HEK293 (cell line): ENCODE results near the gene GPRC5D.

ENCODE experiments used
- CTCF ChIP-seq: fragments of 450-650 bp; formaldehyde crosslinking; IDR thresholded peaks from 2 replicates; pipeline ENCODE4 v1.5.1; 2016; ENCODE audit warnings: missing biosample characterization, missing genetic modification characterization
- GLI4 ChIP-seq: fragments of 450-650 bp; formaldehyde crosslinking; IDR thresholded peaks from 2 replicates; pipeline ENCODE4 v1.5.1; 2016; ENCODE audit warnings: missing biosample characterization, missing genetic modification characterization
- PRDM10 ChIP-seq: fragments of 450-650 bp; formaldehyde crosslinking; IDR thresholded peaks from 2 replicates; pipeline ENCODE4 v1.5.1; 2016; ENCODE audit warnings: missing biosample characterization, missing genetic modification characterization
- PRDM4 ChIP-seq: fragments of 450-650 bp; formaldehyde crosslinking; IDR thresholded peaks from 2 replicates; pipeline ENCODE4 v1.5.1; 2017; ENCODE audit warnings: missing biosample characterization, missing genetic modification characterization
- SCRT2 ChIP-seq: fragments of 450-650 bp; formaldehyde crosslinking; IDR thresholded peaks from 2 replicates; pipeline ENCODE4 v1.5.1; 2016; ENCODE audit warnings: missing biosample characterization, missing genetic modification characterization
- SP3 ChIP-seq: fragments of 450-650 bp; formaldehyde crosslinking; IDR thresholded peaks from 2 replicates; pipeline ENCODE4 v1.5.1; 2016; ENCODE audit warnings: missing biosample characterization, missing genetic modification characterization
- ZFHX2 ChIP-seq: fragments of 450-650 bp; formaldehyde crosslinking; conservative IDR thresholded peaks from 2 replicates; pipeline ENCODE4 v1.5.1; 2016; ENCODE audit warnings: missing biosample characterization, missing genetic modification characterization
- ZNF157 ChIP-seq: fragments of 450-650 bp; formaldehyde crosslinking; IDR thresholded peaks from 2 replicates; pipeline ENCODE4 v1.5.1; 2016; ENCODE audit warnings: missing biosample characterization, missing genetic modification characterization
- ZNF211 ChIP-seq: fragments of 450-650 bp; formaldehyde crosslinking; IDR thresholded peaks from 2 replicates; pipeline ENCODE4 v1.5.1; 2016; ENCODE audit warnings: low read depth, missing biosample characterization, missing genetic modification characterization
- ZNF266 ChIP-seq: fragments of 450-650 bp; formaldehyde crosslinking; IDR thresholded peaks from 2 replicates; pipeline ENCODE4 v1.5.1; 2016; ENCODE audit warnings: missing biosample characterization, missing genetic modification characterization, low read depth
- ZNF292 ChIP-seq: fragments of 450-650 bp; formaldehyde crosslinking; IDR thresholded peaks from 2 replicates; pipeline ENCODE4 v1.5.1; 2016; ENCODE audit warnings: low read depth, missing biosample characterization, missing genetic modification characterization, borderline replicate concordance
- ZNF423 ChIP-seq: fragments of 450-650 bp; formaldehyde crosslinking; IDR thresholded peaks from 2 replicates; pipeline ENCODE4 v1.5.1; 2016; ENCODE audit warnings: missing biosample characterization, missing genetic modification characterization
- ZNF433 ChIP-seq: fragments of 450-650 bp; formaldehyde crosslinking; IDR thresholded peaks from 2 replicates; pipeline ENCODE4 v1.5.1; 2016; ENCODE audit warnings: missing biosample characterization, missing genetic modification characterization, low read depth
- ZNF488 ChIP-seq: fragments of 450-650 bp; formaldehyde crosslinking; IDR thresholded peaks from 2 replicates; pipeline ENCODE4 v1.5.1; 2016; ENCODE audit warnings: missing biosample characterization, missing genetic modification characterization
- ZNF501 ChIP-seq: fragments of 450-650 bp; formaldehyde crosslinking; IDR thresholded peaks from 2 replicates; pipeline ENCODE4 v1.5.1; 2016; ENCODE audit warnings: missing biosample characterization, missing genetic modification characterization
- ZNF529 ChIP-seq: fragments of 450-650 bp; formaldehyde crosslinking; IDR thresholded peaks from 2 replicates; pipeline ENCODE4 v1.5.1; 2017; ENCODE audit warnings: missing genetic modification characterization, missing biosample characterization; ENCODE audit not compliant: insufficient replicate concordance
- ZNF549 ChIP-seq: fragments of 450-650 bp; IDR thresholded peaks from 2 replicates; pipeline ENCODE4 v1.5.1; 2018; ENCODE audit warnings: missing biosample characterization, missing genetic modification characterization, mild to moderate bottlenecking, inconsistent platforms, moderate library complexity
- ZNF555 ChIP-seq: fragments of 450-650 bp; formaldehyde crosslinking; conservative IDR thresholded peaks from 2 replicates; pipeline ENCODE4 v1.5.1; 2017; ENCODE audit warnings: missing biosample characterization, mild to moderate bottlenecking, missing genetic modification characterization, inconsistent platforms
- ZNF560 ChIP-seq: fragments of 450-650 bp; formaldehyde crosslinking; IDR thresholded peaks from 2 replicates; pipeline ENCODE4 v1.5.1; 2017; ENCODE audit warnings: missing biosample characterization, missing genetic modification characterization, borderline replicate concordance
- ZNF621 ChIP-seq: fragments of 450-650 bp; formaldehyde crosslinking; IDR thresholded peaks from 2 replicates; pipeline ENCODE4 v1.5.1; 2017; ENCODE audit warnings: missing biosample characterization, missing genetic modification characterization
- ZNF623 ChIP-seq: fragments of 450-650 bp; formaldehyde crosslinking; IDR thresholded peaks from 2 replicates; pipeline ENCODE4 v1.5.1; 2016; ENCODE audit warnings: missing biosample characterization, missing genetic modification characterization
- ZNF645 ChIP-seq: fragments of 450-650 bp; formaldehyde crosslinking; IDR thresholded peaks from 2 replicates; pipeline ENCODE4; 2016; ENCODE audit warnings: missing biosample characterization, missing genetic modification characterization
- ZNF670 ChIP-seq: fragments of 450-650 bp; formaldehyde crosslinking; IDR thresholded peaks from 2 replicates; pipeline ENCODE4 v1.5.1; 2016; ENCODE audit warnings: missing biosample characterization, missing genetic modification characterization, low read depth
- ZNF677 ChIP-seq: fragments of 450-650 bp; IDR thresholded peaks from 2 replicates; pipeline ENCODE4 v1.5.0; 2018; ENCODE audit warnings: missing biosample characterization, mild to moderate bottlenecking, missing genetic modification characterization, moderate library complexity
- ZSCAN23 ChIP-seq: fragments of 450-650 bp; formaldehyde crosslinking; IDR thresholded peaks from 2 replicates; pipeline ENCODE4 v1.5.1; 2016; ENCODE audit warnings: missing biosample characterization, missing genetic modification characterization
- ZSCAN30 ChIP-seq: fragments of 450-650 bp; IDR thresholded peaks from 2 replicates; pipeline ENCODE4 v1.5.1; 2018; ENCODE audit warnings: missing biosample characterization, mild to moderate bottlenecking, missing genetic modification characterization, moderate library complexity
- ZSCAN4 ChIP-seq: fragments of 450-650 bp; formaldehyde crosslinking; IDR thresholded peaks from 2 replicates; pipeline ENCODE4 v1.5.1; 2017; ENCODE audit warnings: missing biosample characterization, missing genetic modification characterization
- TF ChIP-seq, protein P1 (sequence below): fragments of 450-650 bp; formaldehyde crosslinking; IDR thresholded peaks from 2 replicates; pipeline ENCODE4 v1.5.1; 2016; ENCODE audit warnings: missing biosample characterization, missing genetic modification characterization

The GPRC5D gene

GRCh38 chr12:12891080-12891880 lies 60.7 kb downstream of the GPRC5D start, which contains the start of gene GPRC5A (continued):
- no peak for TF ChIP-seq ZNF488
- no peak for TF ChIP-seq ZNF433 (tag by site-specific recombination)
- TF ChIP-seq ZNF529 (tag by site-specific recombination), result no peak
- TF ChIP-seq ZSCAN4 (tag by site-specific recombination), result no peak
- no peak for TF ChIP-seq ZNF211
- peak; percentile 85 for TF ChIP-seq ZFHX2
- peak; percentile 84 for TF ChIP-seq SP3 (tag by site-specific recombination)
- no peak for TF ChIP-seq ZNF623 (tag by site-specific recombination)
- TF ChIP-seq, protein P1, sequence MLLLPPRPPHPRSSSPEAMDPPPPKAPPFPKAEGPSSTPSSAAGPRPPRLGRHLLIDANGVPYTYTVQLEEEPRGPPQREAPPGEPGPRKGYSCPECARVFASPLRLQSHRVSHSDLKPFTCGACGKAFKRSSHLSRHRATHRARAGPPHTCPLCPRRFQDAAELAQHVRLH (tag by site-specific recombination), result peak; percentile 43; the same call in 1 of the 2 replicates
- TF ChIP-seq SCRT2 (tag by site-specific recombination), result peak; percentile 90
- TF ChIP-seq GLI4 (tag by site-specific recombination), result no peak
- peak; percentile 12; the same call in 1 of the 2 replicates for TF ChIP-seq ZSCAN30 (tag by site-specific recombination)
- TF ChIP-seq ZNF677 (tag by site-specific recombination), result no peak
- peak; percentile 73; the same call in 1 of the 2 replicates for TF ChIP-seq ZNF501 (tag by site-specific recombination)
- peak; percentile 91 for TF ChIP-seq PRDM10
- TF ChIP-seq ZNF621 (tag by site-specific recombination), result no peak
- TF ChIP-seq ZNF670 (tag by site-specific recombination), result no peak
- TF ChIP-seq ZNF645, result no peak
- no peak for TF ChIP-seq ZNF560 (tag by site-specific recombination)
- TF ChIP-seq ZSCAN23 (tag by site-specific recombination), result peak; percentile 17
- no peak for TF ChIP-seq ZNF549 (tag by site-specific recombination)
- no peak; the same call in 1 of the 2 replicates for TF ChIP-seq CTCF (tag by site-specific recombination)
- TF ChIP-seq ZNF423 (tag by site-specific recombination), result peak; percentile 90
- no peak for TF ChIP-seq ZNF555 (tag by site-specific recombination)
- TF ChIP-seq PRDM4, result no peak
- no peak for TF ChIP-seq ZNF157 (tag by site-specific recombination)
- TF ChIP-seq ZNF266 (tag by site-specific recombination), result no peak
- no peak for TF ChIP-seq ZNF292
